Activated CD8-positive, alpha-beta memory T cell treated with anti-CD3 and anti-CD28 coated beads, Interleukin-2, amount 50 U/mL, for 24 hours (primary cell): ENCODE measurements around the gene MYO7B.

Source experiments
- DNase-seq: peaks from one replicate; pipeline ENCODE4 v3.0.0-alpha.2; 2020; ENCODE audit errors: extremely low read depth

The MYO7B gene

GRCh38 chr2:127624756-127625571 lies 89.5 kb downstream of the MYO7B start:
- DNase-seq = no peak

- DNase-seq = no peak
Observed at GRCh38 chr2:127625572-127625951, 90.1 kb downstream of the MYO7B start.

- DNase-seq = no peak
Observed at GRCh38 chr2:127626175-127626574, 90.7 kb downstream of the MYO7B start.

- no peak for DNase-seq
Observed at GRCh38 chr2:127626917-127627739, 91.6 kb downstream of the MYO7B start.

- no peak for DNase-seq
Observed at GRCh38 chr2:127627740-127628571, 92.5 kb downstream of the MYO7B start.

GRCh38 chr2:127628767-127629614 lies 93.5 kb downstream of the MYO7B start:
- DNase-seq = no peak

GRCh38 chr2:127629637-127630036 lies 94.2 kb downstream of the MYO7B start:
- DNase-seq = no peak

GRCh38 chr2:127630096-127630863 lies 94.8 kb downstream of the MYO7B start:
- DNase-seq = no peak

- no peak for DNase-seq
Observed at GRCh38 chr2:127630864-127631540, 95.5 kb downstream of the MYO7B start.

- DNase-seq = no peak
Observed at GRCh38 chr2:127631541-127631996, 96.1 kb downstream of the MYO7B start.

GRCh38 chr2:127631997-127632581 lies 96.6 kb downstream of the MYO7B start:
- no peak for DNase-seq

- no peak for DNase-seq
Observed at GRCh38 chr2:127632592-127633489, 97.4 kb downstream of the MYO7B start.

GRCh38 chr2:127633556-127634065 lies 98.1 kb downstream of the MYO7B start:
- no peak for DNase-seq

- no peak for DNase-seq
Observed at GRCh38 chr2:127634066-127634617, 98.7 kb downstream of the MYO7B start.

- DNase-seq = no peak
Observed at GRCh38 chr2:127634626-127635379, 99.3 kb downstream of the MYO7B start.

GRCh38 chr2:127635380-127636237 lies 100.1 kb downstream of the MYO7B start:
- no peak for DNase-seq
